ENCODE measurements around the gene GREB1. TPM values are rescaled to one million over a fixed set of nuclear protein-coding genes. Genes with fewer than 3 reads are reported as not detected.

GREB1 gene
- total and polyA plus RNA-seq, 2 experiments from 2014 or later, result 12.0 to 35.0 TPM

- Histone ChIP-seq H3K4me1 (ENCODE audit: insufficient read depth) (no peaks in the 10 kb centered on the region), H3K27ac (ENCODE audit: low read depth) (no peak overlapping the region), H3K79me2 (replicated peaks; ENCODE audit: insufficient read depth) (no peaks in the 10 kb centered on the region), H3K36me3 (ENCODE audit: insufficient read depth) (no peaks in the 10 kb centered on the region), H3K4me3 (no peak overlapping the region), H2AFZ (no peak overlapping the region), H3K27me3 (ENCODE audit: insufficient read depth) (no peaks in the 10 kb centered on the region), H3K9me2 (ENCODE audit: insufficient read depth) (no peaks in the 10 kb centered on the region), H3F3A (replicated peaks; ENCODE audit: low read depth) (no peaks in the 10 kb centered on the region), H3K4me2 (no peak overlapping the region), H4K20me1 (replicated peaks; ENCODE audit: insufficient read depth) (peaks cover 4% of the 10 kb centered on the region; the same call in 1 of the 2 replicates)
- Mint-ChIP-seq H3K36me3 (ENCODE audit: low read depth) (peaks cover 53% of the 10 kb centered on the region), H3K27ac (no peak overlapping the region), H3K4me3 (no peak overlapping the region), H3K4me1 (no peaks in the 10 kb centered on the region; the same call in 2 of the 3 replicates), H3K27me3 (ENCODE audit: insufficient read depth, low read depth, poor library complexity) (peaks cover 9% of the 10 kb centered on the region), H3K9me3 (no peaks in the 10 kb centered on the region; the same call in 2 of the 3 replicates)
- no peak for DNase-seq (ENCODE audit: low spot score)
- TF ChIP-seq POLR2AphosphoS5 (IDR thresholded peaks at IDR 0.05; ENCODE audit: low read depth) (no peak), NANOG (IDR thresholded peaks at IDR 0.05; ENCODE audit: borderline replicate concordance) (no peak), STAT1 (IDR thresholded peaks at IDR 0.05; ENCODE audit: unreplicated experiment) (no peak), EZH2 (IDR thresholded peaks at IDR 0.05; ENCODE audit: low read depth, unreplicated experiment) (no peak), EZH2phosphoT487 (IDR thresholded peaks at IDR 0.05; ENCODE audit: unreplicated experiment) (no peak), JUNB (IDR thresholded peaks at IDR 0.05; ENCODE audit: unreplicated experiment) (no peak), ZNF331 (CRISPR knock-in tag; IDR thresholded peaks at IDR 0.05; ENCODE audit: low read depth) (no peak), CREB1 (CRISPR knock-in tag; IDR thresholded peaks at IDR 0.05; ENCODE audit: low read depth) (no peak)
- TF ChIP-seq, protein P1, sequence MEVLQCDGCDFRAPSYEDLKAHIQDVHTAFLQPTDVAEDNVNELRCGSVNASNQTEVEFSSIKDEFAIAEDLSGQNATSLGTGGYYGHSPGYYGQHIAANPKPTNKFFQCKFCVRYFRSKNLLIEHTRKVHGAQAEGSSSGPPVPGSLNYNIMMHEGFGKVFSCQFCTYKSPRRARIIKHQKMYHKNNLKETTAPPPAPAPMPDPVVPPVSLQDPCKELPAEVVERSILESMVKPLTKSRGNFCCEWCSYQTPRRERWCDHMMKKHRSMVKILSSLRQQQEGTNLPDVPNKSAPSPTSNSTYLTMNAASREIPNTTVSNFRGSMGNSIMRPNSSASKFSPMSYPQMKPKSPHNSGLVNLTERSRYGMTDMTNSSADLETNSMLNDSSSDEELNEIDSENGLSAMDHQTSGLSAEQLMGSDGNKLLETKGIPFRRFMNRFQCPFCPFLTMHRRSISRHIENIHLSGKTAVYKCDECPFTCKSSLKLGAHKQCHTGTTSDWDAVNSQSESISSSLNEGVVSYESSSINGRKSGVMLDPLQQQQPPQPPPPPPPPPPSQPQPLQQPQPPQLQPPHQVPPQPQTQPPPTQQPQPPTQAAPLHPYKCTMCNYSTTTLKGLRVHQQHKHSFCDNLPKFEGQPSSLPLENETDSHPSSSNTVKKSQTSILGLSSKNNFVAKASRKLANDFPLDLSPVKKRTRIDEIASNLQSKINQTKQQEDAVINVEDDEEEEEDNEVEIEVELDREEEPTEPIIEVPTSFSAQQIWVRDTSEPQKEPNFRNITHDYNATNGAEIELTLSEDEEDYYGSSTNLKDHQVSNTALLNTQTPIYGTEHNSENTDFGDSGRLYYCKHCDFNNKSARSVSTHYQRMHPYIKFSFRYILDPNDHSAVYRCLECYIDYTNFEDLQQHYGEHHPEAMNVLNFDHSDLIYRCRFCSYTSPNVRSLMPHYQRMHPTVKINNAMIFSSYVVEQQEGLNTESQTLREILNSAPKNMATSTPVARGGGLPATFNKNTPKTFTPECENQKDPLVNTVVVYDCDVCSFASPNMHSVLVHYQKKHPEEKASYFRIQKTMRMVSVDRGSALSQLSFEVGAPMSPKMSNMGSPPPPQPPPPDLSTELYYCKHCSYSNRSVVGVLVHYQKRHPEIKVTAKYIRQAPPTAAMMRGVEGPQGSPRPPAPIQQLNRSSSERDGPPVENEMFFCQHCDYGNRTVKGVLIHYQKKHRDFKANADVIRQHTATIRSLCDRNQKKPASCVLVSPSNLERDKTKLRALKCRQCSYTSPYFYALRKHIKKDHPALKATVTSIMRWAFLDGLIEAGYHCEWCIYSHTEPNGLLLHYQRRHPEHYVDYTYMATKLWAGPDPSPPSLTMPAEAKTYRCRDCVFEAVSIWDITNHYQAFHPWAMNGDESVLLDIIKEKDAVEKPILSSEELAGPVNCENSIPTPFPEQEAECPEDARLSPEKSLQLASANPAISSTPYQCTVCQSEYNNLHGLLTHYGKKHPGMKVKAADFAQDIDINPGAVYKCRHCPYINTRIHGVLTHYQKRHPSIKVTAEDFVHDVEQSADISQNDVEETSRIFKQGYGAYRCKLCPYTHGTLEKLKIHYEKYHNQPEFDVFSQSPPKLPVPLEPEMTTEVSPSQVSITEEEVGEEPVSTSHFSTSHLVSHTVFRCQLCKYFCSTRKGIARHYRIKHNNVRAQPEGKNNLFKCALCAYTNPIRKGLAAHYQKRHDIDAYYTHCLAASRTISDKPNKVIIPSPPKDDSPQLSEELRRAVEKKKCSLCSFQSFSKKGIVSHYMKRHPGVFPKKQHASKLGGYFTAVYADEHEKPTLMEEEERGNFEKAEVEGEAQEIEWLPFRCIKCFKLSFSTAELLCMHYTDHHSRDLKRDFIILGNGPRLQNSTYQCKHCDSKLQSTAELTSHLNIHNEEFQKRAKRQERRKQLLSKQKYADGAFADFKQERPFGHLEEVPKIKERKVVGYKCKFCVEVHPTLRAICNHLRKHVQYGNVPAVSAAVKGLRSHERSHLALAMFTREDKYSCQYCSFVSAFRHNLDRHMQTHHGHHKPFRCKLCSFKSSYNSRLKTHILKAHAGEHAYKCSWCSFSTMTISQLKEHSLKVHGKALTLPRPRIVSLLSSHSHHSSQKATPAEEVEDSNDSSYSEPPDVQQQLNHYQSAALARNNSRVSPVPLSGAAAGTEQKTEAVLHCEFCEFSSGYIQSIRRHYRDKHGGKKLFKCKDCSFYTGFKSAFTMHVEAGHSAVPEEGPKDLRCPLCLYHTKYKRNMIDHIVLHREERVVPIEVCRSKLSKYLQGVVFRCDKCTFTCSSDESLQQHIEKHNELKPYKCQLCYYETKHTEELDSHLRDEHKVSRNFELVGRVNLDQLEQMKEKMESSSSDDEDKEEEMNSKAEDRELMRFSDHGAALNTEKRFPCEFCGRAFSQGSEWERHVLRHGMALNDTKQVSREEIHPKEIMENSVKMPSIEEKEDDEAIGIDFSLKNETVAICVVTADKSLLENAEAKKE (CRISPR knock-in tag; IDR thresholded peaks at IDR 0.05), result no peak
- ATAC-seq, result no peak
Observed at GRCh38 chr2:11615209-11615608, 81.4 kb downstream of the GREB1 start.
